Kidney (tissue), 22 donors: Measurements from ENCODE around the gene CTDP1. TPM values are rescaled to one million over a fixed set of nuclear protein-coding genes. Genes with fewer than 3 reads are reported as not detected.

Experiments
- DNase-seq, 5 donors: peaks; one replicate each; pipeline ENCODE4 v3.0.0-alpha.2; 2013 to 2020
- FAIRE-seq: peaks from 2 replicates; lab custom pipeline; 2012; peaks lifted over from hg19 to GRCh38; lab: Jason Lieb, UNC
- H3K27ac ChIP-seq, 2 donors: one replicate each; pipeline ENCODE4 v1.7.0; 2013; ENCODE audit warnings: low read depth in 2 of 2, low read length in 2 of 2, inconsistent platforms in 1 of 2
- H3K27me3 ChIP-seq: one replicate; pipeline ENCODE4 v1.7.1; 2013; ENCODE audit warnings: low read length, inconsistent platforms; ENCODE audit not compliant: control insufficient read depth, insufficient read depth
- H3K36me3 ChIP-seq, 3 donors: one replicate each; pipeline versions ENCODE4 v1.7.0 to v1.7.1; 2013; ENCODE audit warnings: low read length in 3 of 3, control low read depth in 1 of 3, inconsistent platforms in 1 of 3; ENCODE audit not compliant: insufficient read depth in 3 of 3, control insufficient read depth in 2 of 3
- H3K4me1 ChIP-seq, 3 donors: one replicate each; pipeline versions ENCODE4 v1.7.0 to v1.7.1; 2013; ENCODE audit warnings: low read length in 3 of 3, inconsistent platforms in 1 of 3, low read depth in 1 of 3; ENCODE audit not compliant: control insufficient read depth in 2 of 3, insufficient read depth in 2 of 3
- H3K4me3 ChIP-seq, 3 donors: one replicate each; pipeline versions ENCODE4 v1.7.0 to v1.8.1; 2013; ENCODE audit warnings: low read length in 3 of 3, control low read depth in 1 of 3, inconsistent platforms in 1 of 3
- H3K9ac ChIP-seq, 3 donors: one replicate each; pipeline versions ENCODE4 v1.7.0 to v1.7.1; 2013; ENCODE audit warnings: low read length in 3 of 3, control low read depth in 1 of 3, inconsistent platforms in 1 of 3
- H3K9me3 ChIP-seq, 3 donors: one replicate each; pipeline versions ENCODE4 v1.7.0 to v1.7.1; 2013; ENCODE audit warnings: low read length in 3 of 3, control low read depth in 1 of 3, inconsistent platforms in 1 of 3; ENCODE audit not compliant: control insufficient read depth in 2 of 3, insufficient read depth in 1 of 3
- intact Hi-C: fragments of 100-400 bp; cut with DNase I; formaldehyde crosslinking; loops from one replicate; pipeline ENCODE4 v1.11.1; 2022
- long read RNA-seq, 10 donors: library from polyadenylated mRNA in 1 of 10; unstranded in 1 of 10; transcript quantifications; one replicate each; pipeline ENCODE4 v2.0.0 and lab custom pipeline, GENCODE V29; 2021 to 2026
- polyA plus RNA-seq: library from polyadenylated mRNA; stranded (reverse); fragments of 350-450 nt; fragmentation: Illumina TruSeq; extraction: RNeasy Lipid Tissue Mini Kit (QIAGEN cat#74804); gene quantifications from one replicate; pipeline ENCODE4 v1.2.3, GENCODE V29; 2014; ENCODE audit warnings: low read depth, low replicate concordance; ENCODE audit not compliant: insufficient read depth
- total RNA-seq: library from RNA; stranded (reverse); fragmentation: NEBNext Ultra II Directional; extraction: Animal tissue kit (Norgen Biotek cat#: 25700); gene quantifications from one replicate; pipeline ENCODE4 v1.2.1, GENCODE V29; 2021
- TF ChIP-seq, protein P1 (sequence below): IDR thresholded peaks from 3 replicates; pipeline ENCODE4 v1.5.1; 2012; ENCODE audit warnings: mild to moderate bottlenecking, moderate library complexity, borderline replicate concordance; ENCODE audit not compliant: insufficient read depth; ENCODE audit errors: extremely low read depth
- donor health status: control.
- donor health status: control.
- donor health status: control.
- donor health status: control.
- donor health status: control.
- donor health status: DM: yes; HTN: yes; CAD: no.
- donor health status: Normal renal cell carcinoma (clear cell type).

Gene CTDP1, protein sequence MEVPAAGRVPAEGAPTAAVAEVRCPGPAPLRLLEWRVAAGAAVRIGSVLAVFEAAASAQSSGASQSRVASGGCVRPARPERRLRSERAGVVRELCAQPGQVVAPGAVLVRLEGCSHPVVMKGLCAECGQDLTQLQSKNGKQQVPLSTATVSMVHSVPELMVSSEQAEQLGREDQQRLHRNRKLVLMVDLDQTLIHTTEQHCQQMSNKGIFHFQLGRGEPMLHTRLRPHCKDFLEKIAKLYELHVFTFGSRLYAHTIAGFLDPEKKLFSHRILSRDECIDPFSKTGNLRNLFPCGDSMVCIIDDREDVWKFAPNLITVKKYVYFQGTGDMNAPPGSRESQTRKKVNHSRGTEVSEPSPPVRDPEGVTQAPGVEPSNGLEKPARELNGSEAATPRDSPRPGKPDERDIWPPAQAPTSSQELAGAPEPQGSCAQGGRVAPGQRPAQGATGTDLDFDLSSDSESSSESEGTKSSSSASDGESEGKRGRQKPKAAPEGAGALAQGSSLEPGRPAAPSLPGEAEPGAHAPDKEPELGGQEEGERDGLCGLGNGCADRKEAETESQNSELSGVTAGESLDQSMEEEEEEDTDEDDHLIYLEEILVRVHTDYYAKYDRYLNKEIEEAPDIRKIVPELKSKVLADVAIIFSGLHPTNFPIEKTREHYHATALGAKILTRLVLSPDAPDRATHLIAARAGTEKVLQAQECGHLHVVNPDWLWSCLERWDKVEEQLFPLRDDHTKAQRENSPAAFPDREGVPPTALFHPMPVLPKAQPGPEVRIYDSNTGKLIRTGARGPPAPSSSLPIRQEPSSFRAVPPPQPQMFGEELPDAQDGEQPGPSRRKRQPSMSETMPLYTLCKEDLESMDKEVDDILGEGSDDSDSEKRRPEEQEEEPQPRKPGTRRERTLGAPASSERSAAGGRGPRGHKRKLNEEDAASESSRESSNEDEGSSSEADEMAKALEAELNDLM
- total RNA-seq: 21.8 TPM
- 11.1 TPM for polyA plus RNA-seq
- long read RNA-seq, donor 1, full-length matches to known transcripts: 1 of 1 reads
- long read RNA-seq, donor 1, partial matches to known transcripts: 0 of 1 reads
- long read RNA-seq, donor 1, other reads (novel, unspliced or antisense): 0 of 1 reads
- long read RNA-seq, donor 2, full-length matches to known transcripts: 3 of 12 reads
- long read RNA-seq, donor 2, partial matches to known transcripts: 9 of 12 reads
- long read RNA-seq, donor 2, other reads (novel, unspliced or antisense): 0 of 12 reads
- long read RNA-seq, donor 3, full-length matches to known transcripts: 1 of 1 reads
- long read RNA-seq, donor 3, partial matches to known transcripts: 0 of 1 reads
- long read RNA-seq, donor 3, other reads (novel, unspliced or antisense): 0 of 1 reads
- long read RNA-seq, donor 4, full-length matches to known transcripts: 4 of 11 reads
- long read RNA-seq, donor 4, partial matches to known transcripts: 7 of 11 reads
- long read RNA-seq, donor 4, other reads (novel, unspliced or antisense): 0 of 11 reads
- long read RNA-seq, donor 5: 0 reads
- long read RNA-seq, donor 6: 0 reads
- long read RNA-seq, donor 7, full-length matches to known transcripts: 16 of 28 reads
- long read RNA-seq, donor 7, partial matches to known transcripts: 9 of 28 reads
- long read RNA-seq, donor 7, other reads (novel, unspliced or antisense): 3 of 28 reads
- long read RNA-seq, donor 8: 0 reads
- long read RNA-seq, donor 9, partial matches to known transcripts: 0 of 1 reads
- long read RNA-seq, donor 9, other reads (novel, unspliced or antisense): 0 of 1 reads
- long read RNA-seq, donor 10, partial matches to known transcripts: 6 of 6 reads
- long read RNA-seq, donor 10, other reads (novel, unspliced or antisense): 0 of 6 reads

DNA sequence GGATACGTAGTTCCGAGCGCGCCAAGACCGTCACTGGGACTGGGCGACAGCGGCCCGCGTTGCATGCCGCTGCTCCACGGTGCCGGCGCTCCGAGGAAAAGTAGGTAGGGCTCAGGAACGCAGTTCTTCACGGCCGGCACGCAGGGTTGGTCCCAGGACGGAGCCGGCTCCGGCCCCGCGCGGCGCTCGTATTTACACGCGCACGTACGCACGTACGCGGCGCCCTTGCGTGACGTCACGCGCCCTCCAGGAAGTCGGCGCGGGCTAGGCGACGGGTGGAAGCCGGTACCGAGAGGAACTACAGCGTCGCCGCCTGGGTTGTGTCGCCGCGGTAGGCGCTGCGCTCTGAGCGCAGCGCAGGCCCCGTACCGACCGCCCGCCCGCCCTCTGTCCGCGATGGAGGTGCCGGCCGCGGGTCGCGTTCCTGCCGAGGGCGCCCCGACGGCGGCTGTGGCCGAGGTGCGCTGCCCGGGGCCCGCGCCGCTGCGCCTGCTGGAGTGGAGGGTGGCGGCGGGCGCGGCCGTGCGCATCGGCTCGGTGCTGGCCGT is at the start of gene CTDP1:
Gene CTDP1, plus strand, starts transcription at position 252 of the 548 bp plus-strand sequence. Its CDS starts 145 bp downstream, at position 397.
- Histone ChIP-seq H3K27me3 (no peaks in the 10 kb centered on the region), H3K9ac (peak within 1 kb of the TSS; percentile 69 to 89 (median 79)), H3K9me3 (no peaks in the 10 kb centered on the region), H3K27ac (peak within 1 kb of the TSS; percentile 96 to 99), H3K4me3 (peak within 1 kb of the TSS; percentile 72 to 89 (median 87)), H3K4me1 (peaks cover 4 to 23% (median 17%) of the 10 kb centered on the region in 3 donors), H3K36me3 (peaks cover 0 to 2% (median 2%) of the 10 kb centered on the region in 3 donors)
- FAIRE-seq (no peak), DNase-seq (peak in 3 of 5 donors; percentile 95 to 98 (median 97))
- intact Hi-C loops: no loop called here
- TF ChIP-seq, protein P1, sequence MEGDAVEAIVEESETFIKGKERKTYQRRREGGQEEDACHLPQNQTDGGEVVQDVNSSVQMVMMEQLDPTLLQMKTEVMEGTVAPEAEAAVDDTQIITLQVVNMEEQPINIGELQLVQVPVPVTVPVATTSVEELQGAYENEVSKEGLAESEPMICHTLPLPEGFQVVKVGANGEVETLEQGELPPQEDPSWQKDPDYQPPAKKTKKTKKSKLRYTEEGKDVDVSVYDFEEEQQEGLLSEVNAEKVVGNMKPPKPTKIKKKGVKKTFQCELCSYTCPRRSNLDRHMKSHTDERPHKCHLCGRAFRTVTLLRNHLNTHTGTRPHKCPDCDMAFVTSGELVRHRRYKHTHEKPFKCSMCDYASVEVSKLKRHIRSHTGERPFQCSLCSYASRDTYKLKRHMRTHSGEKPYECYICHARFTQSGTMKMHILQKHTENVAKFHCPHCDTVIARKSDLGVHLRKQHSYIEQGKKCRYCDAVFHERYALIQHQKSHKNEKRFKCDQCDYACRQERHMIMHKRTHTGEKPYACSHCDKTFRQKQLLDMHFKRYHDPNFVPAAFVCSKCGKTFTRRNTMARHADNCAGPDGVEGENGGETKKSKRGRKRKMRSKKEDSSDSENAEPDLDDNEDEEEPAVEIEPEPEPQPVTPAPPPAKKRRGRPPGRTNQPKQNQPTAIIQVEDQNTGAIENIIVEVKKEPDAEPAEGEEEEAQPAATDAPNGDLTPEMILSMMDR: no peak

DNA sequence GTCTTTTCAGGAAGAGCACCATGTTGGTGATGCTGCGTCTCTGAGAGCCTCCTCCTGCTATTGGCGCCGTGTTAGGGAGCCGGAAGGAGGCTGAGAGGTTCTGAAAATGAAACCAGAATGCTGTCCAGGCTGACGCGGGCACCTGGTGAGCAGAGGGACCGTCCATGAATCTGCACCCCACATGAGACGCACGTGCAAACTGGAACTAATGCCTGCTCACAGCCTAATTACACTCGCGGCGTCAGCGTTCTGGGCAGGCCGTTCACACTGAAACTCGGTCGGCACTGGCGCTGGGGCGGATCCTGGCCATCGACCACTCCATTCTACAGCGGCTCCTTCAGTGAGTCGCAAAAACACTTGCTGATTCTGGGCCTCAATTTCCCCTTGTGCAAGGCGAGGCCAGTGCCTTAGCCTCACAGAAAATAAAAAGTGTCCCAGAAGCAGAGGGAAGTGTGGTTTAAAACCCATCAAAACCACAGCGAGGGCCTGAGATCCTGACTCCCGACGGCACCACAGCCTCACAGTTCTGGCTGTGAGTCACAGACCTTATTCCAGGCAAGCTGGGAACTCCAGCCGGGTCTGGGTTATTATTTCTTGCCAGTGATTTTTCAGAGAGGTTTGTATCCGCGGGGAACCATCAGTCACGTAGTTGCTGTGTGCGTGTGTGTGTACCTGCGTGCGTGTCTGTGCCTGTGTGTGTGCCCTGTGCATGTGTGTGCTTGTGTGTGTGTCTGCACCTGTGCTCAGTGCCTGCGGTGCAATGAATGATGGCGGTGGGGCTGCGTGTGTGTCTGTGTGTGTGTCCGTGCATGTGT is 49.1 kb upstream of the CTDP1 start:
- peaks cover 0 to 2% (median 0%) of the 10 kb centered on the region in 3 donors for H3K9me3 ChIP-seq
- no peak overlapping the region for H3K9ac ChIP-seq
- no peaks in the 10 kb centered on the region for H3K36me3 ChIP-seq
- no peak overlapping the region for H3K4me3 ChIP-seq
- FAIRE-seq (no peak), DNase-seq (peak in 2 of 5 donors; percentile 15 to 67)
- H3K4me1 ChIP-seq: no peaks in the 10 kb centered on the region
- H3K27ac ChIP-seq: no peak overlapping the region
- intact Hi-C loops: no loop called here
- TF ChIP-seq, protein P1: no peak
- H3K27me3 ChIP-seq: no peaks in the 10 kb centered on the region
